GM12891 (cell line): ENCODE results near the gene IFI30.

Source experiments
- DNase-seq: peaks from one replicate; pipeline ENCODE4 v3.0.0; 2011; ENCODE audit warnings: low spot score; ENCODE audit not compliant: insufficient read length
- FAIRE-seq: peaks from 2 replicates; lab custom pipeline; 2011; peaks lifted over from hg19 to GRCh38; lab: Jason Lieb, UNC
- PAX5 ChIP-seq: IDR thresholded peaks from 2 replicates; pipeline ENCODE4 v1.6.1; 2011; ENCODE audit warnings: low read length, moderate library complexity, mild to moderate bottlenecking; ENCODE audit not compliant: insufficient read depth, severe bottlenecking
- POLR2A ChIP-seq: IDR thresholded peaks from 2 replicates; pipeline ENCODE4 v1.6.1; 2011; ENCODE audit warnings: low read depth, low read length, control low read depth
- POLR2AphosphoS5 ChIP-seq: IDR thresholded peaks from 2 replicates; pipeline ENCODE4 v1.6.1; 2011; ENCODE audit warnings: low read depth, low read length, control low read depth
- POU2F2 ChIP-seq: IDR thresholded peaks from 2 replicates; pipeline ENCODE4 v1.6.1; 2011; ENCODE audit warnings: low read depth, mild to moderate bottlenecking, control low read depth, low read length, moderate library complexity
- SPI1 ChIP-seq: IDR thresholded peaks from 2 replicates; pipeline ENCODE4 v1.6.1; 2011; ENCODE audit warnings: low read depth, low read length, control low read depth
- TAF1 ChIP-seq: IDR thresholded peaks from 2 replicates; pipeline ENCODE4 v1.6.1; 2011; ENCODE audit warnings: low read depth, low read length, control low read depth

IFI30 gene

DNA sequence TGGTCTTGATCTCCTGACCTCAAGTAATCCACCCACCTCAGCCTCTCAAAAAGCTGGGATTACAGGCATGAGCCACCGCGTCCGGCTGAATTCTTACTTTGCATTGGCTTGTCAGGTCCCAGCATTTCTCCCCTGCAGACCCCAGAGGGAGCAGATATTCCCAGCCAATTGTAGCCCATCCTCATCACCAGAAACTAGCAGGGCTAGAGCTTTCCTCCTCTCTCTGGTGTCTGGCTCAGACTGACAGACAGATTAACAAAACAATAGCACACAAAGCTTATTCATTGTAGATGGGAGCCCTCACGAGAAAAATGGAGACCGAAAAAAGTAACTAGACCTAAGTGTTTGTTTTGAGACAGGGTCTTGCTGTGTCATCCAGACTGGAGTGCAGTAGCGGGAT, 11.9 kb downstream of the IFI30 start:
- DNase-seq (no peak), FAIRE-seq (no peak)
- TF ChIP-seq TAF1 (no peak), POLR2A (no peak), PAX5 (no peak), SPI1 (no peak), POU2F2 (no peak), POLR2AphosphoS5 (no peak)

DNA sequence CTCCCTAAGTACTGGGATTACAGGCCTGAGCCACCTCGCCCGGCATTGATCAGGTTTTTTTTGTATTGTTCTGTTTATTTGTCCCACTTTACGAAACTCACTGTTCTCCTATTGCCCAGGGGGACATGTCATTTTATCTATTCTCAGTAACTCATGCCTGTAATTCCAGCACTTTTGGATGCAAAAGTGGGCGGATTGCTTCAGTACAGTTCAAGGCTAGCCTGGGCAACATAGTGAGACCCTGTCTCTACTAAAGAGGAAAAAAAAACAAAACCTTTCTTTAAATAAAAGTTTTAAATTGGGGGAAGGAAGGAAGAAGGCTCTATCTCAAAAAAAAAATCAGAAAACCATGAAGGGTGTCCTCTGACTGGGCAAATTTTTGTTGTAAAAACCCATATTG, 16.7 kb downstream of the IFI30 start:
- no peak for TF ChIP-seq POU2F2
- TF ChIP-seq POLR2AphosphoS5: no peak
- no peak for TF ChIP-seq SPI1
- no peak for TF ChIP-seq POLR2A
- no peak for TF ChIP-seq PAX5
- no peak for TF ChIP-seq TAF1
- FAIRE-seq (no peak), DNase-seq (no peak)

GRCh38 chr19:18191640-18192062, 18.0 kb downstream of the IFI30 start:
- TF ChIP-seq POU2F2 (no peak), POLR2A (no peak), SPI1 (no peak), PAX5 (no peak), POLR2AphosphoS5 (no peak), TAF1 (no peak)
- FAIRE-seq (peak; percentile 58), DNase-seq (no peak)

- FAIRE-seq (peak; percentile 100), DNase-seq (peak; percentile 94)
- no peak for TF ChIP-seq POU2F2
- TF ChIP-seq TAF1: peak; percentile 60
- TF ChIP-seq POLR2AphosphoS5: no peak
- peak; percentile 18; the same call in 1 of the 2 replicates for TF ChIP-seq POLR2A
Measured at GRCh38 chr19:18192673-18193387, 19.2 kb downstream of the IFI30 start, which contains the start of gene MPV17L2. MPV17L2 (plus strand) TSS chr19:18193218; CDS start chr19:18193282, 64 bp downstream.

- TF ChIP-seq POLR2A (no peak), PAX5 (no peak), TAF1 (no peak), POLR2AphosphoS5 (no peak), POU2F2 (no peak), SPI1 (no peak)
- DNase-seq (no peak), FAIRE-seq (no peak)
Measured at GRCh38 chr19:18193388-18194180, 20.0 kb downstream of the IFI30 start.

GRCh38 chr19:18194181-18194530, 20.5 kb downstream of the IFI30 start:
- no peak for FAIRE-seq
- no peak for DNase-seq
- no peak for TF ChIP-seq SPI1

DNA sequence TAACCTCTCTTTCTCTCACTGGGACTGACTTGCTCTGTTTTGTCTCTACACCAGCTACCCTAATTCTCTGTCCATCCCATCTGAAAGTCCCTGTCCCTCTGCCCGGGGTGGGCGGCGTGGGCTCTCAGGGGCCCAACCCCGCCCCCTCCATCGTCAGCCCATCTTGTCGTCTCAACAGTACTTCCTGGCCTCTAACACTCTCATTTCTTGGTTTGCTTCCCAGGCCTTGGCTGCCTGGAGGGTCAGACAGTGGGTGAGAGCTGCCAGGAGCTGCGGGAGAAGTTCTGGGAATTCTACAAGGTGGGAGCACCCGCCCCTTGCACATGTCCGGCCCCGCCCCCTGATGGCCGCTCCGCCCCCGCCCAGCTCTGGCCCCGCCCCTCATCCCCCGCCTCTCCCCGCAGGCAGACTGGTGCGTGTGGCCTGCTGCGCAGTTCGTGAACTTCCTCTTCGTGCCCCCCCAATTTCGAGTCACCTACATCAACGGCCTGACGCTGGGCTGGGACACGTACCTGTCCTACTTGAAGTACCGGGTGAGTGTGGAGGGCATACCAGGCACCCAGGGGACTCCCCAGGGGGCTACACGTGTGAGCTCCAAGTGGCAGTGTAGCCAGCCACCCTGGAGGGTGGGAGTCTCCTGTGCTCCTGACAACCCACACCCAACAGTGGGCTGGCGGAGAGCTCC, 21.1 kb downstream of the IFI30 start:
- FAIRE-seq (peak; percentile 69), DNase-seq (peak; percentile 56)
- TF ChIP-seq POLR2A: no peak
- TF ChIP-seq SPI1: no peak
- no peak for TF ChIP-seq POLR2AphosphoS5

- FAIRE-seq: no peak
Measured at GRCh38 chr19:18196511-18196845, 22.9 kb downstream of the IFI30 start.

GRCh38 chr19:18197306-18197705, 23.7 kb downstream of the IFI30 start:
- TF ChIP-seq TAF1: no peak
- TF ChIP-seq PAX5: no peak
- no peak for TF ChIP-seq POLR2A
- TF ChIP-seq POLR2AphosphoS5: no peak
- TF ChIP-seq SPI1: no peak
- TF ChIP-seq POU2F2: no peak
- FAIRE-seq: no peak
- no peak for DNase-seq

More at GRCh38 chr19:18196511-18196845, 22.9 kb downstream of the IFI30 start:
- TF ChIP-seq PAX5 (no peak), POLR2AphosphoS5 (no peak), POLR2A (no peak), TAF1 (no peak), SPI1 (no peak), POU2F2 (no peak)
- DNase-seq: no peak
